GM18868 (cell line): ENCODE results near the gene RERE.

Experiments used
- ATAC-seq: cut with Tn5 transposase; IDR thresholded peaks from one replicate; pipeline ENCODE4 v1.9.1; 2021; ENCODE audit warnings: mild to moderate bottlenecking, moderate library complexity; ENCODE audit not compliant: unreplicated experiment

RERE gene

DNA sequence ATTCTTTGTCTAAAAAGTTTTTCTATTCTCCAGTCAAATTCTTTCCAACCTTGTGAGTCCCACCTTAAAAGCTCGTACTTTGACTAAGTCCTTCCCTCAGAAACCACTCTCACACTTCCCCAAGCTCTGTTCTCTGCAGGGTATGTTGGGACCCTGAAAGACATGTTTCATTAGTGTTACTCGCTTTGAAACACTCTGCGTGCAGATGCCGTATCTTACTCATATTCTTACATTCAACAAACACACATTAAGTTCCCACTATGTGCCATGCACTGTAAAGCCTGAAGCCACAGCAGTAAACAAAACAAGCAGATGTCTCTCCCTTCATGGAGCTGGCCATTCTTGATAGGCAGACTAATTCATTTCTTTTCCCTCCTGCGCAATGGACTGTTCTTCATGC lies 229.7 kb downstream of the RERE start:
- ATAC-seq: no peak

- no peak for ATAC-seq
Measured at GRCh38 chr1:8586438-8586837, 231.0 kb downstream of the RERE start.

DNA sequence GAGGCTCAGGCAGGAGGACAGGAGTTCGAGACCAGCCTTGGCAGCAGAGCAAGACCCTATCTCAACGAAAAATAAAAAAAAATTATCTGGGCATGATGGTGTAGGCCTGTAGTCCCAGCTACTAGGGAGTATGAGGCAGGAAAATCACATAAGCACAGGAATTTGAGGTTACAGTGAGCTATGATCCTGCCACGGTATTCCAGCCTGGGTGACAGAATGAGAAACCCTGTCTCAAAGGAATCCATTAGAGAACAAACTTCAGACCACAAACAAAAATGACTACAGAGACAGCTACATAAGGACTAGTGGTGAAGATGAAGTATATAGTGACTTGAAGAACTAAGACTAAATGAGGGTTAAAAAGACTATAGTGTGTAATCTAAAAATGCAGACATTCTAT lies 233.1 kb downstream of the RERE start:
- ATAC-seq: no peak

DNA sequence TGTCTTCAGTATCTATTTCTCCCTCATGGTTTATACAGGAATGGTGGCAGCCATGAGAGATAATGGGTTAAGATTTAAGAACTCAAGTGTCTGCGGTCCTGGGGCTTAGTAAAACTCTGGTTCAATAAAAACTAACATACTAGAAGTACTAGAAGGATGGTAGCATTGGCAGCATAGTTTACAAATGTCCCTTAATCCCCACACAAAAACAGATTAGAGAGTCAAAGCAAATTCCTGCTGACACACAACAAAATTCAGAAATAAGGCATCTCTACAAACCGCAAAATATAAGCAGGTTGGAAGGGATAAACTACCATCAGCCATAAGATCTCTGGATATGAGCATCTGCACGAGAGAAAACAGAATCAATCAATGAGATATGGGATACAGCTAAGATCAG lies 234.4 kb downstream of the RERE start:
- ATAC-seq: no peak

DNA sequence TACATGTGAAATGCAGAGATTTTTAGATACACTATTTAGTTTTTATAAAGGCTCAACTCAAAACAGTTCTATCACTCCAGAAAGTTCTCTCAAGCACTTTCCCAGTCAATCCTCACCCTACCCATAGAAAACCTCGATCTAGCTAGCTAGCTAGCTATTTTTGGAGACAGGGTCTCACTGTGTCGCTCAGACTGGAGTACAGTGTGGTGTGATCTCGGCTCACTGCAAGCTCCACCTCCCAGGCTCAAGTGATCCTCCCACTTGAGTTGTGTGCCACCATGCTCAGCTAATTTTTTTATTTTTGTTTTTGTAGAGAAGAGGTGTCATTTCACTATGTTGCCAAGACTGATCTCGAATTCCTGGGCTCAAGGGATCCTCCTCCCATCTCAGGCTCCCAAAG lies 236.9 kb downstream of the RERE start:
- no peak for ATAC-seq

- ATAC-seq: no peak
Measured at GRCh38 chr1:8578936-8579335, 238.5 kb downstream of the RERE start.

GRCh38 chr1:8578132-8578877 lies 239.1 kb downstream of the RERE start:
- no peak for ATAC-seq

DNA sequence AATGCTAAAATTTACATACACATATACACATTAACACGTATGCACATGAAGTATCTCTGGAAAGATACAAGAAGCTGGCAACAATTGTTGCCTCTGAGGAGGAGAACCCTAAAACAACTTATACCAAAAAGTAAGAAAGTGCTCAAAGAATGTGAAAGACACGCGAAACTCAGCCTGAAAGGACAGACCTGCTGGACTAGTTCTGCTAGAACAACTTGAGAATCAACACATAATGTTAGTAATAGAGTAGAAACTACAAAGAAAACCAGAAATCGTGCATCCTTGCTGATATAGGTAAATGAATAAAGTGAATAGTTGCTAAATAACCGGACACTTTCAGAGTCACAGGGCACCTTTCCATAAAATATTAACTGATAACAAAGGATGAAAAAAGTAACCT lies 242.5 kb downstream of the RERE start:
- ATAC-seq: no peak

DNA sequence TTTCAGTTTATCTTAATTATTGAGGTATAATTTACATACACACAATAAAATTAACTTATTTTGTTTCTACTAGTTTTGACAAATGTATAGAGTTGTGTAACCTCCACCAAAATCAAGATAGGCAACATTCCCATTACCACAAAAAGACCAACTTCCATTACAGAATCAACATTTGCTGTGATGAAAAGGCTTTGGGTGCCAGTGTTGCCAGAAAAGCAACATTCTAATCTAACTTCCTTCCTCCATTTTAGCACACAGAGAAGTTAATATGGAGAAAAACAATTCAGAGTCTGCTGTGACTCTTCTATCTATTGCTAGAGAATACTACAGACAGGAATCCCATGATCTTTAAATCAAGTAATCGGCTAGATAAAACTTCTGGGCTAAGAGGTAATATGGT lies 245.3 kb downstream of the RERE start:
- ATAC-seq: no peak

GRCh38 chr1:8571200-8571984 lies 246.0 kb downstream of the RERE start:
- no peak for ATAC-seq

DNA sequence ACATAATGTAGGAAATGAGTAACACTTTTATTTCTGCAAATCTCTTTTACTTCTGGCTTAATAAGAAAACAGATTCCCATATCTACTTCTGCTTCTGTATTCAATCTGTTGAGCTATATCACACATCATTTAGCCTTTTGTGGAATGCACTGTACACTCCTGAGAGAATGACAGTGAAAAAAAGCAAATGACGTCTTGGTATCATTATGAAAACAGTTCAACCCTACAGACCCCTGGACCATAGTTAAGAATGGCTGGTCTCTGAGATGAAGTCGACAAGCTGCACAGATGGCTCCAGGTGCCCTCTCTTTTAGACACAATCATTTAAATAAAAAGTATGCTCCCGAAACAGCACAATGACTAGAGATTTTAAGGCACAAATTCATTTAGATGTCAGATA lies 247.0 kb downstream of the RERE start:
- ATAC-seq: no peak

- no peak for ATAC-seq
Measured at GRCh38 chr1:8569242-8569641, 248.2 kb downstream of the RERE start.

DNA sequence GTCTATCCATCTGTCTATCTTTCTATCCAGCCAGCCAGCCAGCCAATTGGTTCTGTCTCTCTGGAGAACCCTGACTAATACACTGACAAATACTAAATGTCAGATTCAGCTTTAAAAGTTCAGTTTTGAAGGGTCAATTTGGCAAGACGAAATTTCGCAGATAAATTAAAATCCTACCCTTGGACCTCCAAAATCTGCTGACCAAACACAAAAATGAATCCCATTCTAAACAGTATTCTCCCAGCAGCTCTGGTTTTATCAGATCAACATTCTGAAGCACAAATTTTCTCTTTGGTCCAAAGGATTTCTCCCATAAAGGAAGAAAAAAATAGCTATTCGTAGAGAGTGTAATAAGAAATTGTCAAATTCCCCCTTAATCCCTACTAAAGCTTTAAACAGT lies 248.6 kb downstream of the RERE start:
- no peak for ATAC-seq

GRCh38 chr1:8567146-8567545 lies 250.3 kb downstream of the RERE start:
- no peak for ATAC-seq

DNA sequence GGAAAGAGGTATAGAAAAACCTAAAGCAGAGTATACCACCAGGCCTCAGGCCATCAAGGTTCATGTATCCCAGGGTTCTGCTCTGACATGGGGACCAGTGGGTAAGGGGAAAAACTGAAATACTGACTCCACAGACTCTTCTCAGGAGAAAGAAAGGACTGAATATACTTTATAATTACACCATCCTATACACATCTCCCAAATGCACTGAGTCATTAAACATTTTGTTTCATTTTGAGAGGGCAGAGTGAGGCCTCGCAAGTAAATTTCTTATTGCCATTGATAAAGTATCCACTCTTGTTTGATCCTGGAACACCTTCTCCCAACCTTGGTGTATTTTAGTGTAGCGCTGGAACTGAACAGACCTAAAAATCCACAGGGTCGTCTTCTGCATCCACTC lies 251.6 kb downstream of the RERE start:
- no peak for ATAC-seq

DNA sequence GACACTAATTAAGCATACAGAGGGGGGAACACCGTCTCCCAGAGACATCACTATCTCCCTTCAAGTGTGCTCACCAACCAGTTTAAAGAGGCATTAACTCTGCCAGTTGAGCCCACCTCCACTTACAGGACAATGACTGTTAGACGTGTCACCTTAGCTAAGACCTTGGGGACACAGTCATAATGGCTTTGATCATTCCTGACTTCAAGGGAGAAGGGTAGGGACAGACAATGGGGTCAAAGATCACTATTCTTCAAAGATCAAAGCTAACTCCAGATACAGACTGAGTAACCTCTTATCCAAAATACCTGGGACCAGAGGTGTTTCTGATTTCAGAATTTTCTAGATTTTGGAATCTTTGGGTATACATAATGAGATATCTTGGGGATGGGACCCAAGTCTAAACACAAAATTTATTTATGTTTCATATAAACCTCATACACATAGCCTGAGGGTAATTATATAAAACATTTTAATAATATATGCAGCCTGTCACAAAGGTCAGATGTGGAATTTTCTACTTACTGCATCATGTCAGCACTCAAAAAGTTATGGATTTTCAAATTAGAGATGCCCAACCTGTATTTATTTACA lies 253.4 kb downstream of the RERE start:
- ATAC-seq: no peak

- no peak for ATAC-seq
Measured at GRCh38 chr1:8562881-8563865, 254.3 kb downstream of the RERE start.

DNA sequence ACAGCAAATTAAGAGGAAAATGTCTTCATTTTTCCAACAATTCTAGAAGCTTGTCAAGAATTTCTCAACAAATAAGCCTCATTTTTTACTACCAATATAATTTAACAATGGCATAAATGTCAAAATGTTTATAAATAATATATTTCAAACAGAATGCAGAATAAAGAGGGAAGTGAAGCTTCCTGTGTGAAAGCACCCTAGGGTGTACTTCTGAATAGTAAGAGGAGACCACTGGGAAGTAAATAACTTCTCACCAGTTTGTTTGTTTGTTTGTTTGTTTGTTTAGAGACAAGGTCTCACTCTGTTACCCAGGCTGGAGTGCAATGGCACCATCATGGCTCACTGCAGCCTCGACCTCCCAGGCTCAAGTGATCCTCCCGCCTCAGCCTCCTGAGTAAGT lies 255.2 kb downstream of the RERE start:
- no peak for ATAC-seq

- ATAC-seq: peak; percentile 62
Measured at GRCh38 chr1:8560611-8561544, 256.6 kb downstream of the RERE start.

- no peak for ATAC-seq
Measured at GRCh38 chr1:8560035-8560434, 257.4 kb downstream of the RERE start.
